Hematopoietic multipotent progenitor cell treated with erythropoietin and hydrocortisone succinate and interleukin-3 and kit ligand, for 8 days (in vitro differentiated cells): ENCODE results near the gene RPS6KA6.

Experiments used
- DNase-seq: peaks from one replicate; pipeline ENCODE4 v3.0.0-alpha.2; 2015

Gene RPS6KA6

GRCh38 chrX:84187533-84188319, at the start of gene RPS6KA6:
TSS of gene RPS6KA6 (minus strand) at chrX:84188199. CDS start at chrX:84187899, 300 bp downstream.
- DNase-seq = no peak

GRCh38 chrX:84224741-84225140, 36.7 kb upstream of the RPS6KA6 start:
- no peak for DNase-seq

- DNase-seq = no peak
These were observed 35.3 kb upstream of the RPS6KA6 start for GRCh38 chrX:84223261-84223660.

GRCh38 chrX:84221181-84221580, 33.2 kb upstream of the RPS6KA6 start:
- no peak for DNase-seq

- no peak for DNase-seq
These were observed 31.6 kb upstream of the RPS6KA6 start for GRCh38 chrX:84219551-84219950.

- DNase-seq = no peak
These were observed 30.7 kb upstream of the RPS6KA6 start for GRCh38 chrX:84218726-84219125.

GRCh38 chrX:84216881-84217280, 28.9 kb upstream of the RPS6KA6 start:
- DNase-seq = no peak

- no peak for DNase-seq
These were observed 28.4 kb upstream of the RPS6KA6 start for GRCh38 chrX:84216406-84216805.

GRCh38 chrX:84205276-84205675, 17.3 kb upstream of the RPS6KA6 start:
- DNase-seq = no peak

GRCh38 chrX:84199688-84200087, 11.7 kb upstream of the RPS6KA6 start:
- DNase-seq = no peak

- no peak for DNase-seq
These were observed 9.6 kb upstream of the RPS6KA6 start for GRCh38 chrX:84197550-84197949.

GRCh38 chrX:84192006-84192405, 4.0 kb upstream of the RPS6KA6 start:
- no peak for DNase-seq

GRCh38 chrX:84189125-84189524, 1.1 kb upstream of the RPS6KA6 start:
- DNase-seq = no peak

- DNase-seq = no peak
These were observed 378 bp upstream of the RPS6KA6 start for GRCh38 chrX:84188320-84188834.

- no peak for DNase-seq
These were observed 1.1 kb downstream of the RPS6KA6 start for GRCh38 chrX:84186603-84187532.

GRCh38 chrX:84182516-84182915, 5.5 kb downstream of the RPS6KA6 start:
- DNase-seq = no peak

GRCh38 chrX:84175958-84176357, 12.0 kb downstream of the RPS6KA6 start:
- no peak for DNase-seq

GRCh38 chrX:84175274-84175673, 12.7 kb downstream of the RPS6KA6 start:
- DNase-seq = no peak

- DNase-seq = no peak
These were observed 13.7 kb downstream of the RPS6KA6 start for GRCh38 chrX:84174348-84174747.

- DNase-seq = no peak
These were observed 17.1 kb downstream of the RPS6KA6 start for GRCh38 chrX:84170931-84171330.

GRCh38 chrX:84168574-84168973, 19.4 kb downstream of the RPS6KA6 start:
- DNase-seq = no peak

GRCh38 chrX:84168095-84168494, 19.9 kb downstream of the RPS6KA6 start:
- no peak for DNase-seq

GRCh38 chrX:84165711-84166110, 22.3 kb downstream of the RPS6KA6 start:
- DNase-seq = no peak

- no peak for DNase-seq
These were observed 25.6 kb downstream of the RPS6KA6 start for GRCh38 chrX:84162401-84162800.
